Measurements from ENCODE around the gene TNS1. TPM values are rescaled to one million over a fixed set of nuclear protein-coding genes. Genes with fewer than 3 reads are reported as not detected.

TNS1 gene
- total RNA-seq, 1 experiment from 2014 or later = 3.4 TPM

GRCh38 chr2:217954469-217954868, 48.3 kb downstream of the TNS1 start:
- Histone ChIP-seq H4K5ac (ENCODE audit: insufficient read length, low read depth, low read length) (no peak overlapping the region), H3K4ac (ENCODE audit: low read depth, low read length) (no peak overlapping the region), H3K9ac (ENCODE audit: extremely low read depth, insufficient read length, low read length) (no peak overlapping the region), H3K14ac (ENCODE audit: insufficient read depth, low read length) (no peak overlapping the region), H4K91ac (ENCODE audit: insufficient read length, low read depth, low read length) (no peak overlapping the region), H3K4me2 (ENCODE audit: insufficient read depth, insufficient read length, low read length) (no peak overlapping the region), H3T11ph (ENCODE audit: low read length) (no peak overlapping the region), H3K4me1 (ENCODE audit: insufficient read depth, low read length) (no peaks in the 10 kb centered on the region; the same call in 1 of the 2 replicates), H2BK120ac (ENCODE audit: low read depth, low read length, poor library complexity, severe bottlenecking) (no peak overlapping the region), H4K20me1 (ENCODE audit: control insufficient read depth, insufficient read depth, insufficient read length) (no peaks in the 10 kb centered on the region), H3K23ac (ENCODE audit: insufficient read length, low read depth, low read length) (no peak overlapping the region), H3K27me3 (ENCODE audit: insufficient read depth, low read length) (no peaks in the 10 kb centered on the region), H3K23me2 (ENCODE audit: insufficient read length, low read depth, low read length, poor library complexity, severe bottlenecking) (no peaks in the 10 kb centered on the region), H2BK5ac (ENCODE audit: insufficient read length, low read length) (no peak overlapping the region), H2BK15ac (ENCODE audit: low read depth, low read length) (no peak overlapping the region), H4K8ac (replicated peaks; ENCODE audit: insufficient read length, low read depth, low read length) (no peak overlapping the region), H3K27ac (ENCODE audit: insufficient read length, low read depth, low read length) (no peak overlapping the region), H2AK5ac (ENCODE audit: insufficient read length, low read length) (no peak overlapping the region), H2BK20ac (ENCODE audit: low read depth, low read length, poor library complexity, severe bottlenecking) (no peak overlapping the region), H2AFZ (ENCODE audit: low read length) (no peak overlapping the region), H3K18ac (ENCODE audit: insufficient read length, low read depth, low read length) (no peak overlapping the region), H3K79me1 (ENCODE audit: insufficient read depth, low read depth, low read length, poor library complexity, severe bottlenecking) (no peaks in the 10 kb centered on the region), H3K79me2 (ENCODE audit: insufficient read depth, low read length) (no peaks in the 10 kb centered on the region), H3K9me3 (ENCODE audit: control insufficient read depth, low read depth, low read length) (no peaks in the 10 kb centered on the region), H3K56ac (ENCODE audit: insufficient read length, low read depth, low read length) (no peak overlapping the region), H2BK12ac (ENCODE audit: insufficient read length, low read depth, low read length) (no peak overlapping the region)
- Mint-ChIP-seq H3K9me3 (no peaks in the 10 kb centered on the region), H3K36me3 (ENCODE audit: insufficient read depth in 1 of 3, low read depth in 3 of 3) (no peaks in the 10 kb centered on the region), H3K27ac (no peak overlapping the region), H3K4me1 (peaks cover 14% of the 10 kb centered on the region in 2 experiments), H3K27me3 (ENCODE audit: low read depth) (peaks cover 4% of the 10 kb centered on the region), H3K4me3 (no peak overlapping the region)
- no peak for DNase-seq
- TF ChIP-seq CTCF (conservative IDR thresholded peaks at IDR 0.05) = no peak
- WGBS (ENCODE audit: extremely low coverage, insufficient read length, low lambda C conversion rate) = no CpG with 5 or more reads among the region's 3 CpGs
